Measurements from ENCODE around the gene TBC1D1.

Gene TBC1D1

DNA sequence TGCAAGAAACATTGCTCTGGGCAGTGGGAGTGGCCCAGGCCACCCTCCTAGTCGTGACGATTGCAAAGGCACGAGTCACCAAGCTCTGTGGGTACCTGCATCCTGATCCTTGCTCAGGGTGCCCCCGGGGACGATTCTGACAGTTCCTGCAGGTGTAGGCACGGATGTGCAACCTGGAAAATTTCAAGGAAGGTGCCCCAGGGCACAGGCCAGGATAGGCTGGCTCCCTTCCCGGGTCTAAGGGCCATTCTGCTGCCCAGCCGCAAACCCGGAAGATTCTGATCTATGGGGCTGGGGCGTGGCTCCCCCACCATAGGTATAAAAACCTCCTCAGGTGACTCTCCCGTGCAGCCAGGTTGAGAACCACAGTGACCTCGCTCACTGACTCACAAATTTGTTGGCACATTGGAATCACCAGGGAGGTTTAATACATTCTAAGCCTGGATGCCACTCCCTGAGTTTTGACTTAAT is 297.8 kb downstream of the TBC1D1 start:
- H3K4me3 ChIP-seq (ENCODE audit: low read depth, low read length), result no peak overlapping the region
- TF ChIP-seq, protein P1, sequence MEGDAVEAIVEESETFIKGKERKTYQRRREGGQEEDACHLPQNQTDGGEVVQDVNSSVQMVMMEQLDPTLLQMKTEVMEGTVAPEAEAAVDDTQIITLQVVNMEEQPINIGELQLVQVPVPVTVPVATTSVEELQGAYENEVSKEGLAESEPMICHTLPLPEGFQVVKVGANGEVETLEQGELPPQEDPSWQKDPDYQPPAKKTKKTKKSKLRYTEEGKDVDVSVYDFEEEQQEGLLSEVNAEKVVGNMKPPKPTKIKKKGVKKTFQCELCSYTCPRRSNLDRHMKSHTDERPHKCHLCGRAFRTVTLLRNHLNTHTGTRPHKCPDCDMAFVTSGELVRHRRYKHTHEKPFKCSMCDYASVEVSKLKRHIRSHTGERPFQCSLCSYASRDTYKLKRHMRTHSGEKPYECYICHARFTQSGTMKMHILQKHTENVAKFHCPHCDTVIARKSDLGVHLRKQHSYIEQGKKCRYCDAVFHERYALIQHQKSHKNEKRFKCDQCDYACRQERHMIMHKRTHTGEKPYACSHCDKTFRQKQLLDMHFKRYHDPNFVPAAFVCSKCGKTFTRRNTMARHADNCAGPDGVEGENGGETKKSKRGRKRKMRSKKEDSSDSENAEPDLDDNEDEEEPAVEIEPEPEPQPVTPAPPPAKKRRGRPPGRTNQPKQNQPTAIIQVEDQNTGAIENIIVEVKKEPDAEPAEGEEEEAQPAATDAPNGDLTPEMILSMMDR (IDR thresholded peaks at IDR 0.05; ENCODE audit: control insufficient read depth, extremely low read depth, insufficient read depth), result no peak
- DNase-seq (ENCODE audit: low read depth), result no peak
